ENCODE data around the gene HSF5. TPM values are rescaled to one million over a fixed set of nuclear protein-coding genes. Genes with fewer than 3 reads are reported as not detected.

Gene HSF5
- total RNA-seq, 1 donor from 2014 or later = 0.09 TPM

GRCh38 chr17:58534331-58534730, 46.1 kb upstream of the HSF5 start:
- Mint-ChIP-seq H3K36me3 (no peaks in the 10 kb centered on the region), H3K9me3 (no peaks in the 10 kb centered on the region), H3K4me1 (peaks cover 5% of the 10 kb centered on the region), H3K4me3 (no peak overlapping the region), H3K27me3 (ENCODE audit: low read depth) (peaks cover 79% of the 10 kb centered on the region), H3K27ac (no peak overlapping the region)
- no peak for TF ChIP-seq CTCF (IDR thresholded peaks at IDR 0.05; ENCODE audit: unreplicated experiment)
- no peak for DNase-seq (ENCODE audit: low spot score in 2 of 2, unreplicated experiment in 2 of 2)

- H3K27ac Mint-ChIP-seq = no peak overlapping the region
- no peak for TF ChIP-seq CTCF (IDR thresholded peaks at IDR 0.05; ENCODE audit: unreplicated experiment)
- peaks cover 76% of the 10 kb centered on the region for H3K27me3 Mint-ChIP-seq (ENCODE audit: low read depth)
- DNase-seq (ENCODE audit: low spot score in 2 of 2, unreplicated experiment in 2 of 2) = no peak
- no peaks in the 10 kb centered on the region for H3K36me3 Mint-ChIP-seq
- H3K4me1 Mint-ChIP-seq = peaks cover 5% of the 10 kb centered on the region
- peak overlapping the region; percentile 18 for H3K4me3 Mint-ChIP-seq
- H3K9me3 Mint-ChIP-seq = no peaks in the 10 kb centered on the region
Measured at GRCh38 chr17:58533616-58534188, 45.5 kb upstream of the HSF5 start.

GRCh38 chr17:58532555-58532951, 44.3 kb upstream of the HSF5 start:
- no peaks in the 10 kb centered on the region for H3K36me3 Mint-ChIP-seq
- peak overlapping the region; percentile 67 for H3K4me3 Mint-ChIP-seq
- no peaks in the 10 kb centered on the region for H3K9me3 Mint-ChIP-seq
- H3K4me1 Mint-ChIP-seq = peaks cover 5% of the 10 kb centered on the region
- DNase-seq (ENCODE audit: low spot score in 2 of 2, unreplicated experiment in 2 of 2) = no peak
- TF ChIP-seq CTCF (IDR thresholded peaks at IDR 0.05; ENCODE audit: unreplicated experiment) = no peak
- peaks cover 71% of the 10 kb centered on the region for H3K27me3 Mint-ChIP-seq (ENCODE audit: low read depth)
- H3K27ac Mint-ChIP-seq = no peak overlapping the region

GRCh38 chr17:58531661-58532554, 43.7 kb upstream of the HSF5 start:
- no peak overlapping the region for H3K27ac Mint-ChIP-seq
- no peaks in the 10 kb centered on the region for H3K9me3 Mint-ChIP-seq
- H3K27me3 Mint-ChIP-seq (ENCODE audit: low read depth) = peaks cover 72% of the 10 kb centered on the region
- no peaks in the 10 kb centered on the region for H3K36me3 Mint-ChIP-seq
- peaks cover 7% of the 10 kb centered on the region for H3K4me1 Mint-ChIP-seq
- peak; percentile 37 to 61 for DNase-seq (ENCODE audit: low spot score in 2 of 2, unreplicated experiment in 2 of 2)
- peak overlapping the region; percentile 67 for H3K4me3 Mint-ChIP-seq
- TF ChIP-seq CTCF (IDR thresholded peaks at IDR 0.05; ENCODE audit: unreplicated experiment) = no peak

- Mint-ChIP-seq H3K9me3 (no peaks in the 10 kb centered on the region), H3K4me3 (peak overlapping the region; percentile 46), H3K36me3 (no peaks in the 10 kb centered on the region), H3K27ac (no peak overlapping the region), H3K27me3 (ENCODE audit: low read depth) (peaks cover 65% of the 10 kb centered on the region), H3K4me1 (peaks cover 7% of the 10 kb centered on the region)
- no peak for DNase-seq (ENCODE audit: low spot score in 2 of 2, unreplicated experiment in 2 of 2)
- TF ChIP-seq CTCF (IDR thresholded peaks at IDR 0.05; ENCODE audit: unreplicated experiment) = no peak
Measured at GRCh38 chr17:58531122-58531521, 42.9 kb upstream of the HSF5 start.
